Measurements from ENCODE around the gene CLHC1.

CLHC1 gene

GRCh38 chr2:55156984-55157383 is 75.1 kb downstream of the CLHC1 start:
- H2BK5ac ChIP-seq (ENCODE audit: low read length): no peak overlapping the region
- DNase-seq: no peak
- no peaks in the 10 kb centered on the region for H3K36me3 ChIP-seq (ENCODE audit: control insufficient read depth, insufficient read depth, low read length)
- no peaks in the 10 kb centered on the region for H3K27me3 ChIP-seq (ENCODE audit: insufficient read depth, low read length, poor library complexity)
- H3K4me2 ChIP-seq (ENCODE audit: low read length): no peak overlapping the region
- no peak overlapping the region for H3K4me3 ChIP-seq (ENCODE audit: low read length)
- H3K4me1 ChIP-seq (ENCODE audit: control insufficient read depth, low read depth, low read length): peaks cover 15% of the 10 kb centered on the region
- H2BK120ac ChIP-seq (ENCODE audit: low read depth, low read length): no peak overlapping the region
- H3K27ac ChIP-seq (ENCODE audit: low read depth, low read length): no peak overlapping the region
- H3K79me2 ChIP-seq (ENCODE audit: control insufficient read depth, insufficient read depth, low read length): no peaks in the 10 kb centered on the region
- no peak overlapping the region for H3K18ac ChIP-seq (ENCODE audit: low read length)
- H4K8ac ChIP-seq (ENCODE audit: low read depth, low read length): no peak overlapping the region
- H3K9ac ChIP-seq (ENCODE audit: low read length): no peak overlapping the region
- H3K79me1 ChIP-seq (ENCODE audit: low read length): no peaks in the 10 kb centered on the region
- H3K4ac ChIP-seq (ENCODE audit: low read depth, low read length): no peak overlapping the region
- H2AK5ac ChIP-seq (ENCODE audit: low read length): peak overlapping the region; percentile 47
- H3K56ac ChIP-seq (ENCODE audit: low read length): no peak overlapping the region
- no peak overlapping the region for H2BK15ac ChIP-seq (replicated peaks; ENCODE audit: low read depth)
- WGBS (ENCODE audit: extremely low coverage, insufficient coverage, low lambda C conversion rate): no CpG with 5 or more reads among the region's 2 CpGs
- no peak overlapping the region for H4K5ac ChIP-seq (ENCODE audit: low read length)
- H3K23ac ChIP-seq (ENCODE audit: low read length): no peak overlapping the region

GRCh38 chr2:55156326-55156725 is 75.8 kb downstream of the CLHC1 start:
- Histone ChIP-seq H3K23ac (ENCODE audit: low read length) (no peak overlapping the region), H3K9ac (ENCODE audit: low read length) (no peak overlapping the region), H3K4ac (ENCODE audit: low read depth, low read length) (no peak overlapping the region), H3K4me3 (ENCODE audit: low read length) (no peak overlapping the region), H3K18ac (ENCODE audit: low read length) (no peak overlapping the region), H3K4me1 (ENCODE audit: control insufficient read depth, low read depth, low read length) (peaks cover 13% of the 10 kb centered on the region), H3K27me3 (ENCODE audit: insufficient read depth, low read length, poor library complexity) (no peaks in the 10 kb centered on the region), H3K4me2 (ENCODE audit: low read length) (no peak overlapping the region), H2BK5ac (ENCODE audit: low read length) (no peak overlapping the region), H4K8ac (ENCODE audit: low read depth, low read length) (no peak overlapping the region), H3K56ac (ENCODE audit: low read length) (no peak overlapping the region), H2BK15ac (replicated peaks; ENCODE audit: low read depth) (no peak overlapping the region), H3K79me1 (ENCODE audit: low read length) (no peaks in the 10 kb centered on the region), H2BK120ac (ENCODE audit: low read depth, low read length) (no peak overlapping the region), H3K79me2 (ENCODE audit: control insufficient read depth, insufficient read depth, low read length) (no peaks in the 10 kb centered on the region), H3K36me3 (ENCODE audit: control insufficient read depth, insufficient read depth, low read length) (no peaks in the 10 kb centered on the region), H4K5ac (ENCODE audit: low read length) (no peak overlapping the region), H2AK5ac (ENCODE audit: low read length) (no peak overlapping the region), H3K27ac (ENCODE audit: low read depth, low read length) (no peak overlapping the region)
- WGBS (ENCODE audit: extremely low coverage, insufficient coverage, low lambda C conversion rate): no CpG with 5 or more reads among the region's 2 CpGs
- peak; percentile 43 for DNase-seq

GRCh38 chr2:55155764-55156281 is 76.3 kb downstream of the CLHC1 start:
- peaks cover 13% of the 10 kb centered on the region for H3K4me1 ChIP-seq (ENCODE audit: control insufficient read depth, low read depth, low read length)
- H3K23ac ChIP-seq (ENCODE audit: low read length): no peak overlapping the region
- WGBS (ENCODE audit: extremely low coverage, insufficient coverage, low lambda C conversion rate): no CpG with 5 or more reads among the region's 1 CpG
- H2BK120ac ChIP-seq (ENCODE audit: low read depth, low read length): no peak overlapping the region
- no peak for DNase-seq
- H2AK5ac ChIP-seq (ENCODE audit: low read length): no peak overlapping the region
- H3K56ac ChIP-seq (ENCODE audit: low read length): no peak overlapping the region
- H3K4me2 ChIP-seq (ENCODE audit: low read length): no peak overlapping the region
- no peaks in the 10 kb centered on the region for H3K79me1 ChIP-seq (ENCODE audit: low read length)
- H4K5ac ChIP-seq (ENCODE audit: low read length): no peak overlapping the region
- H2BK15ac ChIP-seq (replicated peaks; ENCODE audit: low read depth): no peak overlapping the region
- no peak overlapping the region for H3K4me3 ChIP-seq (ENCODE audit: low read length)
- no peak overlapping the region for H3K18ac ChIP-seq (ENCODE audit: low read length)
- no peak overlapping the region for H3K27ac ChIP-seq (ENCODE audit: low read depth, low read length)
- no peak overlapping the region for H3K9ac ChIP-seq (ENCODE audit: low read length)
- H3K79me2 ChIP-seq (ENCODE audit: control insufficient read depth, insufficient read depth, low read length): no peaks in the 10 kb centered on the region
- H3K27me3 ChIP-seq (ENCODE audit: insufficient read depth, low read length, poor library complexity): no peaks in the 10 kb centered on the region
- no peak overlapping the region for H2BK5ac ChIP-seq (ENCODE audit: low read length)
- no peak overlapping the region for H4K8ac ChIP-seq (ENCODE audit: low read depth, low read length)
- no peak overlapping the region for H3K4ac ChIP-seq (ENCODE audit: low read depth, low read length)
- H3K36me3 ChIP-seq (ENCODE audit: control insufficient read depth, insufficient read depth, low read length): no peaks in the 10 kb centered on the region

- Histone ChIP-seq H3K36me3 (ENCODE audit: control insufficient read depth, insufficient read depth, low read length) (no peaks in the 10 kb centered on the region), H3K4me1 (ENCODE audit: control insufficient read depth, low read depth, low read length) (peaks cover 13% of the 10 kb centered on the region), H2BK5ac (ENCODE audit: low read length) (no peak overlapping the region), H3K4me3 (ENCODE audit: low read length) (no peak overlapping the region), H3K4ac (ENCODE audit: low read depth, low read length) (no peak overlapping the region), H3K79me2 (ENCODE audit: control insufficient read depth, insufficient read depth, low read length) (no peaks in the 10 kb centered on the region), H3K27me3 (ENCODE audit: insufficient read depth, low read length, poor library complexity) (no peaks in the 10 kb centered on the region), H2AK5ac (ENCODE audit: low read length) (peak overlapping the region; percentile 60), H2BK15ac (replicated peaks; ENCODE audit: low read depth) (no peak overlapping the region), H4K8ac (ENCODE audit: low read depth, low read length) (no peak overlapping the region), H3K9ac (ENCODE audit: low read length) (no peak overlapping the region), H3K23ac (ENCODE audit: low read length) (no peak overlapping the region), H3K56ac (ENCODE audit: low read length) (no peak overlapping the region), H3K27ac (ENCODE audit: low read depth, low read length) (no peak overlapping the region), H2BK120ac (ENCODE audit: low read depth, low read length) (no peak overlapping the region), H3K18ac (ENCODE audit: low read length) (no peak overlapping the region), H3K79me1 (ENCODE audit: low read length) (no peaks in the 10 kb centered on the region), H3K4me2 (ENCODE audit: low read length) (no peak overlapping the region), H4K5ac (ENCODE audit: low read length) (no peak overlapping the region)
- DNase-seq: no peak
- no CpG with 5 or more reads among the region's 4 CpGs for WGBS (ENCODE audit: extremely low coverage, insufficient coverage, low lambda C conversion rate)
Observed at GRCh38 chr2:55155206-55155605, 76.9 kb downstream of the CLHC1 start.

GRCh38 chr2:55154525-55155030 is 77.5 kb downstream of the CLHC1 start:
- no peak overlapping the region for H3K56ac ChIP-seq (ENCODE audit: low read length)
- no peak overlapping the region for H2AK5ac ChIP-seq (ENCODE audit: low read length)
- no peak for DNase-seq
- no peaks in the 10 kb centered on the region for H3K79me1 ChIP-seq (ENCODE audit: low read length)
- peaks cover 13% of the 10 kb centered on the region for H3K4me1 ChIP-seq (ENCODE audit: control insufficient read depth, low read depth, low read length)
- H2BK15ac ChIP-seq (replicated peaks; ENCODE audit: low read depth): no peak overlapping the region
- H2BK5ac ChIP-seq (ENCODE audit: low read length): no peak overlapping the region
- H3K9ac ChIP-seq (ENCODE audit: low read length): no peak overlapping the region
- no peaks in the 10 kb centered on the region for H3K36me3 ChIP-seq (ENCODE audit: control insufficient read depth, insufficient read depth, low read length)
- no peak overlapping the region for H3K18ac ChIP-seq (ENCODE audit: low read length)
- H3K4me3 ChIP-seq (ENCODE audit: low read length): no peak overlapping the region
- H2BK120ac ChIP-seq (ENCODE audit: low read depth, low read length): no peak overlapping the region
- no peak overlapping the region for H3K27ac ChIP-seq (ENCODE audit: low read depth, low read length)
- no peak overlapping the region for H3K4ac ChIP-seq (ENCODE audit: low read depth, low read length)
- H3K79me2 ChIP-seq (ENCODE audit: control insufficient read depth, insufficient read depth, low read length): no peaks in the 10 kb centered on the region
- H3K4me2 ChIP-seq (ENCODE audit: low read length): no peak overlapping the region
- no CpG with 5 or more reads among the region's 3 CpGs for WGBS (ENCODE audit: extremely low coverage, insufficient coverage, low lambda C conversion rate)
- no peak overlapping the region for H3K23ac ChIP-seq (ENCODE audit: low read length)
- no peak overlapping the region for H4K5ac ChIP-seq (ENCODE audit: low read length)
- no peak overlapping the region for H4K8ac ChIP-seq (ENCODE audit: low read depth, low read length)
- H3K27me3 ChIP-seq (ENCODE audit: insufficient read depth, low read length, poor library complexity): no peaks in the 10 kb centered on the region

All from mesendoderm (in vitro differentiated cells).